ENCODE results near the gene AMN.
A peak's percentile ranks its signal among the peaks of the same experiment; 100 is the strongest.

AMN gene

DNA sequence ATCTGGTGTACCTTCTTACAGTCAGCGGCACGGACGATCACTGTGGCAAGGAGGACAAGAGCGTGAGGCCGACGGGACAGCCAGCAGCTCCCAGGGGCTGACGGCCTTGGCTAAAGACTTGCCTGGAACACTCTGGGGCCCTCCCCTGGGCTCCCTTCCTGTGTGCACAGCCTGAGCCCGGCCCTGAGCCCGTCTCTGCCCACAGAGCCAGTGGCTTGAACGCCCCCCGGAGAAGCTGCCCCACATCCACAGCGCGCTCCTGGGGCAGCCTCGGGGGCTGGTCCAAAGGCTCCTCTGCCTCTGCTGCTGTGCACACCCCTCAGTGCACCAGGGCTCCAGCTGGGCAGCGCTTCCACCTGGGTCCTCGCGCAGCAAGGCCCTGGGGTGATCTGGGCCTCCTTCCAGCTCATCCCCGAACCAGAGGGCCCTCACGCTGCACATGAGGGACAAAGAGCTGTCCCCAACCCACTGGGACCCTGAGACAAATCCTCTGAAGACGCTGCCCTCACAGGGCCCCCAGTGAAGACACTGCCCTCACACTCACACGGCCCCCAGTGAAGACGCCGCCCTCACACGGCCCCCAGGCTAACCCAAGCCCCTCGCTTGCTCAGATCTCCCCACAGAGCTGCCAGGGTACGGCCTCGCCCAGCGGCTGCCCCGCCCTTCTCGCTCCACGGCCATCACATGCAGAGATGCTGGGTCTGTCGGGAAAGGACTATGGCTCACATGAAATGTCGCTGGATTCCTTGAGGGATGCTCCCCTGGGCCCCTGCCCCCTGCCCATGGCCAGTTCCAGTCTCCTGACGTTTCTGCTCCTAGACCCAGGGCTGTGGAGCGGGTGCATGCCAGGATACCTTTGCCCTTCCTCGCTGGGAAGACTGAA, 22.2 kb downstream of the AMN start:
- no peak for DNase-seq (ENCODE audit: low read depth)

DNA sequence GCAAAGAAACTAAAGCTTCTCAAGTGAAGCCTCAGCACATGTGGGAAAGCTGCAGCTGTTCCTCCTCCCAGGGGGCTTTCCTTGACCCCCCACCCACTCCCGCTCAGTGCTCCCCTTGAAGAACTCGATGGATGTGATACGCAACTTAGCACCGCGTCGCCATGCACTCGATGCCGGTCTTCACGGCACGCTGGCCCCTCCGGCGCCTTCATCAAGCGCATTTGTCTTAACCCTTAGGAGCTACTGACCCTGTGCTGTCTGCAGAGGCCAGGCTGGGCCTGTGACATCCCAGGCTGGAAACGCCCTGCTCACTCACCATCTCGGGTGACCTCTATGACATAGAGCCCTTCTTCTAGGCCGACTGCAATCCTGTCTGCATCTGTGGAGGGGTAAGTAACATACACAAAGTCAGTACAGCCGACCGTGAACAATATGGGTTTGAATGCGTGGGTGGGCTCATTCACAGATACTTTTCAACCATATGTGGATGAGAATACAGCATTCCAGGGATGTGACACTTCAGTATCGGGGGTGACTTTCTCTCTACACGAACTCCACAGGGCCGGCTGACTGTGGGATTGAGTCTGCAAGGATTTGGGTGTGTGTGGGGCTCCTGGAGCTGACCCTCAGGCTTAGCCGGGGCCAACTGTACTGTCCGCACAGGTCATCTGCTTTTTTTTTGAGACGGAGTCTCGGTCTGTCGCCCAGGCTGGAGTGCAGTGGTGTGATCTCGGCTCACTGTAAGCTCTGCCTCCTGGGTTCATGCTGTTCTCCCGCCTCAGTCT, 23.1 kb downstream of the AMN start:
- DNase-seq (ENCODE audit: low read depth): peak; percentile 10

DNA sequence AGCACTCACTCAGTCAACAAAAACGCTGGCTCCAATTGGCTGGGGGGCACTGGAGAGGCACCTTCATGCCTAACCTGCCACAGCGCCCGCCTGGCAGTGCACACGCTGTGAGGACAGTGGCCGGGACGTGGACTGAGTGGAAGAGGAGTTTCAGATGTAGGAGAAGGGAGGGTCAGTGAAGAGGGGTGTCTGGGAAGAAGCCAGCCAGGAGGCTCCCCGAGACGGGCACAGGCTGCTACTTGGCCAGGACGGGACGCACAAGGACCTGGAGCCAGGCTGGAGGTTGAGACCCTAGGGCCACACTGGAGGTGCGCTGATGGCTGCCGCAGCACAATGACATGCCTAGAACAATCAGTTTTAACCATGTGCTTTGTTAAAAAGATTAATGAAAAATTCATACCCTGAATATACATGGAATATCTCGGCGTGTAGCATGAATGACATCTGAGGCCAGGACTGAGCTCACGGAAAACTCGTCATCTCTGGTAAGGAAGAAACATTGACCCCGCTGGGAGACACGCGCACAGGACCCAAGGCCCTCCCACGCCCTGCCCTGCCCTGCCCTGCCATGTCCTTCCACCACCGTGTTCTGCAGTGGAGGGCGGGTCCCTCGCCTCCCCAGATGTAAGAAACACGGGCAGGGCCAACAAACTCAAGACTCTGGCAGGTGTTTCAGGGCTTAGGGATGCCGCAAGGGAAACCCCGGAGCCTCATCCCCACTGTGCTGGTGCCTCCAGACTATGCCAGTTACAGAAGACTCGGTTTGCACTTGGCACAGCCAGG, 25.0 kb downstream of the AMN start:
- no peak for DNase-seq (ENCODE audit: low read depth)

DNA sequence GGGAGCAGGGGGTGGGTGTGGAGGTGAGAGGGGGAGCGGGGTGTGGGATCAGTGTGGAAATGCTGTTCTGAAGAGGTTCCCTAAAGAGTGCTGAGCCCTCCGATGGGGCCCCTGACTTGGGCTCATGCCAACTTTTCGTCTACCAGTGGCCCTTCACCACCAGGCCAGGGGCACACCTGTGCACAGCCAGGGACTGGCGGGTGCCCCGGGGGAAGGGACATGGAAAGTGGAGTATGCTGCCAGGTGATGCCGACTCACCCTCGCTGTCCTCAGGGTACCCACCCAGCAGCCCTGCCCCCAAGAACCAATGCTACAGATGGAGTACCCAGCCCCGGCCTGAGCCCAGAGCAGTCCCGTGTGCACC, 26.2 kb downstream of the AMN start:
- DNase-seq (ENCODE audit: low read depth): no peak

DNA sequence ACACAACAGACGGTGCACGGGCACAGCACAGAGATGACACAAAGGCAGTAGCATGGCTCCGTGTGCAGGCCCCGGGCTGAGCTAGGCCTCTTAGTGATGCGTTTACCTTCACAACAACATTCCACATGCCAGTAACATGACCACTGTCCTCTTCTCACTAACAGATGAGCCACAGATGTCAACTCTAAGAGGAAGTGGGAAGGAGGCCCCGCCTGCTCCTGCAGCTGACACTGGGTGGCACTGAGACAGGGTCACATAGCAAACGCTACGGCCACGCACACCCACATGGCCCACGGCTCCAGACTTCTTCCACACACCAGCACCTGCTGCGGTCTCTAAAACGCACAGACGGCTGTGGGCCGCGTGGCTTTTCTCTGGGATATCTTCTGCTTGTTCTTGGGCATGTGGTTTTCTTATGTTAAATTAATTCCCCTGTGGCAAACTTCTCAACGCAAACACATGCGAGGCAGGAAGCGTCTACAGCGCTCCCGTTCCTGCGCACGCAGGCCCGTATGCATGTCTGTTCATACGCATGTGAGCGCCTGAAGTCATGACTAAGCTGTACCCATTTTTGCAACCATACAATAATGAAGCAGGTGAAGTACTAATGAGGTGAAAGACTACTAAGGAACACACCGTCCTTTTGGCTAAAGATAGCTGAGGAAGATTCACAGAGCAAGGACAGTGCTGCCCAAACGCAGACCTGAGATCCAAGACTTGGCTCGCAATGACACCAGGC, 26.8 kb downstream of the AMN start:
- DNase-seq (ENCODE audit: low read depth): no peak

DNA sequence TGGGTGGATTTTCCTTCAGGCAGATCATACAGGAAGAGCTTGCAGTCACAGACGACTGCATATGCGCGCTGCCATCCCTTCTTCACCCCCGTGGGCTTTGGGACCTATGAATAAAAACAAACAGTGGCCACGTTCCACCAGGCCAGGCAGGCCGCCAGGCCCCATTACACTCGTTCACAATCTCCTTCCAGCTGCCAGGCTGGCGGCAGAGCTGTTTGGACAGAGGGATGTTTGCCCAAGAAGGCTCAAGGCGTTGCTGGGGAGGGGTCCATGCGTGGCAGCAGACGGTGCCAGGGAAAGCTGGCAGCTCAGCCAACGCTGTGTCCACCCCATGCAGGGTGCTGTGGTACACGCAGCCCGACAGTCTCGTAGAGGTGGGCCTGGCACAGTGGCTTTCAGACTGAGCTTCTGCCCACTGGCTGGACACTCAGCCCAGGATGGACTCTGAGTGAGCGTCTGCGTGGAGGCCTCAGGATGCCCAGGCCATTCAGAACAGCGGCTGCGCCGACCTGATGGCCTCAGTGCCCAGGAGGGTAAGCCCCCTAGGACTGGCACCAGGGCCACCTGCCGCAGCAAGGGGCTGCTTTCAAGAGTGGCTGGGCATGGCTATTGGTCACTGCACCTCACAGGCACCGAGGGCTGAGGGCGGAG, 27.5 kb downstream of the AMN start:
- DNase-seq (ENCODE audit: low read depth): no peak

DNA sequence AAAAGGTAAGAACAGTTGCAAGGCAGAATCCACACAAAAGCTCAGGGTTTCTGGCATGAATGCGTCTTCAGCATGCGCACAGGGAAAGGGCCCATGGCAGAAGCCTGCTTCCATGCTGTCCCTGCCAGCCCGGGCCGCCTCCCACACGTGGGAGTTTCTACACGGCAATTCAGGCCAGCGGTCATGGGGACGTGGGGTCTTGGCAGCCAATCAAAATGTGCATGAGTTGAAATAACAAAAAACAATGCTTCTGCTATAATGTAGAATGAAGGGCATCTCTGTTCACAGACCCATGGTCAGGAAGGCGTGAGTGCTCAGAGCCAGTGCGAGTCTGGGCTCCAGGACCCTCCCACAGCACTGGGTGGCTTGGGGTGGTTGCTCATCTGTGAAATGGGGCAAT, 28.6 kb downstream of the AMN start:
- DNase-seq (ENCODE audit: low read depth): no peak

DNA sequence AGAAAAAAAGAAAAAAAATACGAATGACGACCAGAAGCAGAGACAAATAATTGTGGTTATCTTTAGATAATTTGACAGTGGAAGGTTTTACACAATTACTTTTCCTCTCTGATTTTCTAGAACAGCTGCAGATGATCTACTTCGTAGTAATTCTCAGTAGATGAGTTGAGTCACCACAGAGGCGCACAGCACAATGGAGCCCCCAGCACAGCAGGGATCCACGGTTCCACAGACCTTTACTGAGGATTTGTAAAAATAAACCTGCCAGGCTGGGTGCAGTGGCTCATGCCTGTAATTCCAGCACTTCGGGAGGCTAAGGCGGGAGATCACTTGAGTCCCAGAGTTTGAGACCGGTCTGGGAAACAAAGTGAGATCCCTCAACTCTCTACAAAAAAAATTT, 29.3 kb downstream of the AMN start:
- DNase-seq (ENCODE audit: low read depth): peak; percentile 44

DNA sequence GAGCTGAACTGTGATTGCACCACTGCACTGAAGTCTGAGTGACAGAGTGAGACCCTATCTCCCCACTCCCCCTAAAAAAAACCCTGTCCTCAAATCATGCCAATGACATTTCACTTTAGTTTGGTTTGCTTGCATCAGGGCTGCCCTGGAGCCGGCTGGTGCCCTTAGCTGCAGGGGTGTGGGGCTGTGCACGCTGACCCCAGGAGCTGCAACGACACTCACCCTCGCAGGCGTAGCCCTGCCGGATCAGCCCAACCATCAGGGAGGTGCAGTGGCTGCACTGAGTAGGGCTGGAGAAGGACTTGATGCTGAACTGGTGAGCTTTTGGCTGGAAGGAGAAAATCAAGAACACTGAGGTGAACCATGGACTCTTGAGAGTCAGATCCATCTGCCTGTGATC, 29.8 kb downstream of the AMN start:
- DNase-seq (ENCODE audit: low read depth): no peak

DNA sequence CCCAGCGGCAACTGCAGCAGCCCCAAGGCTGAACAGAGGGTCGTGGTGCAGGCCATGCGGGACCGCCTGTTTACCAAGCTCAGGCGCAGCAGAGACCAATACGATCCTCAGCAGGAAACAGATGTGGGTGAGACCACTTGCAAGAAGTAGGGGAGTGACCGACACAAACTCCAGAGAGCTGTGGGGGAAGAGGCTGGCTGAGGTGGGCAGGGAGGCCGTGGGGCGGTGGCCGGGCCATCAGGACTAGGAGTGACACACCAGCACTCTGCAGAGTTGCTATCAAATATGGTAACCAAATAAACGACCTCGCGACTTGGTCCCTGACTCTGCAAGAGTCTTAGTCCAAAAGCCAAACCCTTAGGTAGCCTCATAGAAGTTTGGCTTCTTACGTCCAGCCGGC, 30.6 kb downstream of the AMN start:
- no peak for DNase-seq (ENCODE audit: low read depth)

DNA sequence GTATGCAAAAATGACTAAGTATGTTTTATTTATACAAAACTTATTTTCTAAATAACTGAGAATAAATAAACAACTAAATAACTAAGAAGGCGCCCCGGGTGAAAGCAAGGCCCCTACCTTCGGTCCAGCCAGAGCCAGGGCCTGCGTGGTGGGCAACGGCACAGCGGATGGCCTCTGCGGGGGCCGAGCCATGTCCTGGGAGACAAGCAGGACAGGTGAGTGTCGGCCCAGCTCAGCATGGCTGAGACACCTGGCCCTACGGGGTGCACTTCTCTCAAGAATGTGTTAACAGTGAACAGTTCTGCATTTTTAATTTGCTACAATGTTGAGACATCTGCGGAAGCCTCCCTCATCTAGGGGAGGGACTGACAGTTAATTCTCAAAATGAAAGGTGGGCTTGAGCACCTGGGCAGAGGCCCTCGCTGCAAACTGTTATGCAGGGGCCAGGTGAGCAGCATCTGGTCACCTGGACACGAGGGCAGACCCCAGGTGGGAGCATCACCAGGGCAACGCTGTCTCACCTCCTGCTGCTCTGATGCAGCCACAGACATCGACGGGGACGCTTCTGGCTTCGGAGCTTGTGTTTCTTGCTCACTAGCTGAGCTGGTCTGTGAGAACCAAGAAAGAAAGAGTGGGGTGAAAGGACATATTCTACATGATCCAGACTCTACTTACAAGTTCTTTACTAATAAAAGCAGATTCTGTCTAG, 31.8 kb downstream of the AMN start:
- no peak for DNase-seq (ENCODE audit: low read depth)

DNA sequence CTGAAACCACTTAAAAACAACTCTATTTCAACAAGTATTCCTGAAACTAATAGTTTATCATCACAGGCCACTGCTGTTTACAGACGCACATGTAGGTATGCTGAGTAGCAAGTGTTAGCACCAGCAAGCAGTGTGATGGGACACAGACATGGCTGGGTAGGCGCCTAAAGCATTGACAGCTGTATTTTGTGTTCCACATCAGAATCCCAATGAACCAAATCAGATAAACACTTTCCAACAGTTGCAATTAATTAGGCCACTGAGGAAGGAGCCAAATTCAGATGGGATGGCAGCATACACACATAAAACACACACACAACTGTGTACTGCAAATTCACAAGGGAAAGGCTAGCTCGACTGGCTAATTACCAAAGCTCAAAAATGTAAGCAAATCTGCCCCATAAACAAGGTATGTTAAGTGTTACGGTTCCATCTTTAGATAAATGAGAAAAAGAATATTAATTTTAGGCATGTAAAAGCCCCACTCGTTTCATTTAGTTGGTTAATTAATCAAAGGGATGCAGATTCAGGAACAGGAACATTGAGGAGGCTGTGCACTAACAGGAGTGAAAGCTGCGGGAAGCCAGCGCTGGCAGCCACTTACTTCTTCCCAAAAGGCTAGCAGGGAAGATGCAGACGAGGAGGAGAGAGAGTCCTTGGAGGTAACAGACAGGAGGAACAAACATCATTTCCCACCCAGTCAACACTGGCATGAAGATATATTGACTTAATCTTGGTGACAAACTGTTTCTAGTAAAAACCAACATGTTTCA, 33.4 kb downstream of the AMN start:
- no peak for DNase-seq (ENCODE audit: low read depth)

DNA sequence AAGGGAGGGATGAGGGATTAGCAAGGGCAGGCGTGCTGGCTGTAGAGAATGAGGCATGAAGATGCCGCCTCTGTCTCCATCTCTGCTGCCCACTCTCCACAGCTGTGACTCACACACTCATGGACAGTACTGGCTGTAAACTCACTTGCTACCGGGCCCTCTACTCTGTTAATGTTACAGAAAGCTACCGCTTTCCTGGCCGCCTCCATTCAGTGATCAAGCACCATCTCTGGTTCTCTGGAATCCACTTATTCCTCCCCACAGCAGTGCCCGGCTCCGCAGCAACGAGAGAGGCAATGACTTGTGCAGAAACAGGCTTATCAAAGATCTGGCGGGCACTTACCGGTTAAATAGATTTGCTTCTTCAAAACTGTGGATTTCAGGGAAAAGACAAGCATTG, 34.8 kb downstream of the AMN start:
- DNase-seq (ENCODE audit: low read depth): no peak

DNA sequence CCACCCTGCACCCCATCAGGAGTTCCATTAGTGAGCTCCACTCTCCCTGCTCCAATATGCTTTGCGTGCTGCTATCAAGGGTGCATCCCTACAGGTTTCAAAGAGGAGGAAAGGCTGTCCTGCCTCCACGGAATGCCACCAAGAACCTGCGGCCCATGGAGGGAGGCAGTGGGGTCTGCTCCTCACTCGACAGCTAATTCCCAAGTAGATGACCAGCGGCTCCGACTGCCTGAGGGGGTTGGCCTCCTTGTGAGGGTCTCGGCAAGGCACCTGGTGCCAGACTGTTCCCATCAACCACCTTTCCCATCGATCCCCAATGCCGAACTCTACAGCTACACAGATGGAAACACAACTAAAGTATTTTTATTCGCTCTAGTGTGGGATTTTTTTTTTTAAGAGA, 36.0 kb downstream of the AMN start:
- no peak for DNase-seq (ENCODE audit: low read depth)

DNA sequence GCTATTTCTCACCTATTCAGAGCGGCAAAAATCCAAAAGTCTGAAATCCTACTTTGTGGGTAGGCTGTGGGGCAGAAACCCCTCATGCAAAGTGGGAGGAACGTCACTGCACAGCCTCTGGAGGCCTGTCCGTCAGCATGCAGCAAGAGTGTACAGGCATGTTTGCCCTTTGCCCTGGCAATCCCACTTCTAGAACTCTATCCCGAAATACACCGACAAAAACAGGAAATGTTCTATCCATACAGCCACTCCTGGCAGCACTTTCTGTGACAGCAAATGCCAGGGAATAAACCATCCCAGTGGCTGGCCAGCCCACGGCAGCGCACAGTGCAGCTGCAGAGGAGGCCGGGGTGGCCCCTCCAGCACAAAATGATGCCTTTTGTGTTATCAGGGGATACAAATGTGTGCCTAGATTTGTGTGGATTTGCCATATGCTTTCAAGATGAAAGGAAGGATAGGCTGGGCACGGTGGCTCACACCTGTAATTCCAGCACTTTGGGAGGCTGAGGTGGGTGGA, 39.7 kb downstream of the AMN start:
- no peak for DNase-seq (ENCODE audit: low read depth)

DNA sequence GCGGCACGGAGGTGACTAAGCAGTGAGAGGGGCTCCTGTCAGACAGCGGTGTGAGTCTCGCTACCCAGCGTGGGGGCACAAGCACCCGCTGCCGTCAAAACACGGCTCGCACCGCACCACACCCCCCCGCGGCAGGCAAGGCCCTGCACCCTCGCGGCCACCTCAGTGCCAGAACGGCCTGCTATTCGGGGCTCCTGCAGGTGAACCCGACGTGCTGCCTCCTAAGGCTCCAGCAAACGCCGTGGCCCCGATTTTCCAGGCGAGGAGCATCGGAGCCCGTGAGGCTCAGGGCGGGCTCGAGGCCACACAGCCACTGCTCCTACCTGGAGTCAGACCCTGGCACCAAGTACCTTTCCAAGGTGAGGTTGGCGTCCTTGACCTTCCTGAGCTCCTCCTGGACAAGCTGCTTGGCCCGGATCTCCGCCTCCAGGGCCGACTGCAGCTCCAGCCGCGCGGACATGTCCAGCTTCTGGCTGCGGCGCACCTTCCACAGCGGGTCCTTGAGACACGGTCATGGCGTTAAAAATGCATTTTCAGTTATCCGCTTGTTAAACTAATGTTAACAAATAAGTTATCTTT, 41.8 kb downstream of the AMN start:
- DNase-seq (ENCODE audit: low read depth): no peak

DNA sequence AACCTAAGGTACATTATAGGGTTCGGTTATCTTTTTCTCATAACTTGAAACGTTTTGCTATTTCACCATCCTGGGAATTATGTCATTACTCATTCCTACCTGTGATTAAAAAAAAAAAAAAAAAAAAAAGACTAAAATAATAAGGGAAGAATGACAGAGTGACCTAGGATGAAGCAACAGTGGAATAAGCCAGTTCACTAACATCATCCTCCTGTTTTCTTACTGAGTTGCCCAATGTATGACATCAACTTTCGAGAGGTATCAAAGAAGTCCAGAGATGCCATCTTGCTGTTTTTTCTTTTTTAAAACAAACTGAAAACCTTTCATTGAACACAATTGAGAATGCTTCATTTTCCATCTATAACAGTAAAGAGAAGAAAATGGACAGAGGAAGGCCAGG, 42.8 kb downstream of the AMN start:
- DNase-seq (ENCODE audit: low read depth): no peak

DNA sequence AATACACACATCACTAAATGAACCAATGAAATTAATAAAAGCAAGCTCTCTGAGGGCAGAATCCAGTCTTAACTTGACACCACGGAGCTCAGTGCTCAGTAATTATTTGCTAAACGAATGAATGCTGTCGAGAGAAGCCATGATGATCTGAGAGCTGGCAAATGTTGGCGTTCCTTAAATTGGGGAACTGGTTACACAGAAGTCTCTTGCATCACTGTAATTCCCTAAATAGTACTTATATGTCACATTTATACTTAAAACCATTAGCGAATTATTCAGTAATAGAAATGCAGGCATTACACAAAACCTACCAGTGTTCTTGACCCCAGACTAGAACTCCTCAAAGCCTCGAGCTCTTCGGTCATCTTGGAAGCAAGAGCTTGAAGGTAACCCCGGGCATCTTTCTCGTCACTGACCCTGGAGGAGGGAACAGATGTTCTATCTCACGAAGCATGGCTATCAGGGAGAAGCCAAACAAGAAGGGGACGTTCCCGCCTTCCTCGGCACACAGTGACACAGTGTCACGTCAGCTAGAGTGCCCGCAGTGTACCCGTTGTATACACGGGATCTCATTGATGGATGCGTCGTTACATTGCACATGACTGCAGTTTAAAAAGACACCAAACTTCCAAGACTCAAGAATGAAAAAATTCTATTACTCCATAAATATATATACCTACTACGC, 43.6 kb downstream of the AMN start:
- DNase-seq (ENCODE audit: low read depth): no peak
